Caco-2 (cell line): ENCODE data around the gene VIPR1. TPM values are rescaled to one million over a fixed set of nuclear protein-coding genes. Genes with fewer than 3 reads are reported as not detected.

ENCODE experiments used
- BruUV-seq: library from RNA; stranded (reverse); fragments of 400-500 nt; replicated peaks from 2 replicates; lab custom pipeline; 2021; lab: Mats Ljungman, UMichigan
- CTCF ChIA-PET: fragments of 300-600 bp; sonication (Branson Sonifier 250); formaldehyde crosslinking; loops from one replicate; lab custom pipeline; 2022; ENCODE audit warnings: antibody characterized with exemption; lab: Charles Lee
- POLR2A ChIA-PET: fragments of 300-600 bp; sonication (Branson Sonifier 250); formaldehyde crosslinking; loops from one replicate; lab custom pipeline; 2022; ENCODE audit warnings: antibody characterized with exemption; lab: Charles Lee
- DNase-seq, 2 experiments: peaks; one replicate each; pipeline versions ENCODE4 v3.0.0 to v3.0.0-alpha.2; 2020 to 2022
- H3K27me3 ChIP-seq: replicated peaks from 2 replicates; pipeline ENCODE4 v1.6.0; 2011; ENCODE audit warnings: low read length; ENCODE audit not compliant: control insufficient read depth, insufficient read depth
- H3K36me3 ChIP-seq: 2 replicates; pipeline ENCODE4 v1.5.1; 2011; ENCODE audit warnings: low read length; ENCODE audit not compliant: control insufficient read depth, insufficient read depth
- H3K4me1 ChIP-seq: fragments of 250-450 bp; sonication (Bioruptor Pico); 2 replicates; pipeline ENCODE4 v1.5.1; 2020; ENCODE audit warnings: mild to moderate bottlenecking
- H3K4me3 ChIP-seq: 2 replicates; pipeline ENCODE4 v1.5.1; 2011; ENCODE audit warnings: low read depth, mild to moderate bottlenecking, control low read depth, low read length
- H3K9me3 ChIP-seq: fragments of 250-450 bp; sonication (Bioruptor Pico); 2 replicates; pipeline ENCODE4 v1.5.1; 2020; ENCODE audit warnings: mild to moderate bottlenecking, moderate library complexity
- H3K27ac Mint-ChIP-seq: one replicate; pipeline ENCODE4 v1.8.0; 2022; ENCODE audit warnings: mixed read lengths; ENCODE audit not compliant: unreplicated experiment
- H3K27me3 Mint-ChIP-seq: one replicate; pipeline ENCODE4 v1.8.0; 2022; ENCODE audit warnings: mixed read lengths; ENCODE audit not compliant: insufficient read depth, unreplicated experiment
- H3K36me3 Mint-ChIP-seq: one replicate; pipeline ENCODE4 v1.8.0; 2022; ENCODE audit warnings: mild to moderate bottlenecking, mixed read lengths; ENCODE audit not compliant: insufficient read depth, unreplicated experiment
- H3K4me1 Mint-ChIP-seq: one replicate; pipeline ENCODE4 v1.8.0; 2022; ENCODE audit warnings: low read depth, mixed read lengths; ENCODE audit not compliant: unreplicated experiment
- H3K4me3 Mint-ChIP-seq: one replicate; pipeline ENCODE4 v1.8.0; 2022; ENCODE audit warnings: mild to moderate bottlenecking, moderate library complexity, mixed read lengths; ENCODE audit not compliant: unreplicated experiment
- H3K9me3 Mint-ChIP-seq: one replicate; pipeline ENCODE4 v1.8.0; 2022; ENCODE audit warnings: mixed read lengths; ENCODE audit not compliant: unreplicated experiment
- CTCF ChIP-seq, 2 experiments: fragments of 200-600 bp in 1 of 2; IDR thresholded peaks; 1 replicate in 1 of 2; 2 replicates in 1 of 2; pipeline versions ENCODE4 v1.5.1 to v1.8.0; 2011 to 2022; ENCODE audit warnings: antibody characterized with exemption in 1 of 2, control low read depth in 1 of 2, inconsistent platforms in 1 of 2, low read depth in 1 of 2, low read length in 1 of 2, mild to moderate bottlenecking in 1 of 2, moderate library complexity in 1 of 2; ENCODE audit not compliant: insufficient read depth in 1 of 2, severe bottlenecking in 1 of 2, unreplicated experiment in 1 of 2
- intact Hi-C: fragments of 100-400 bp; cut with micrococcal nuclease; formaldehyde crosslinking; loops from one replicate; pipeline ENCODE4 v1.10.0; 2022; ENCODE audit not compliant: unreplicated experiment
- total RNA-seq: library from RNA; stranded (reverse); gene quantifications from 2 replicates; pipeline ENCODE4 v1.2.3, GENCODE V29; 2022

The VIPR1 gene
- total RNA-seq, 1 experiment from 2014 or later: 3.8 TPM

GRCh38 chr3:42492508-42493080 is 9.8 kb upstream of the VIPR1 start:
- Mint-ChIP-seq H3K9me3 (no peaks in the 10 kb centered on the region), H3K27ac (no peak overlapping the region), H3K27me3 (no peaks in the 10 kb centered on the region), H3K4me3 (no peak overlapping the region), H3K4me1 (peaks cover 19% of the 10 kb centered on the region), H3K36me3 (no peaks in the 10 kb centered on the region)
- no peak for DNase-seq
- Histone ChIP-seq H3K4me3 (no peak overlapping the region), H3K4me1 (peaks cover 10% of the 10 kb centered on the region; the same call in 1 of the 2 replicates), H3K27me3 (no peaks in the 10 kb centered on the region), H3K36me3 (no peaks in the 10 kb centered on the region), H3K9me3 (no peaks in the 10 kb centered on the region)
- intact Hi-C loops: no loop called here
- ChIA-PET CTCF (no interaction called here), POLR2A (no interaction called here)
- no TSS peak for BruUV-seq
- no peak for TF ChIP-seq CTCF (IDR thresholded peaks at IDR 0.05; ENCODE audit: insufficient read depth in 1 of 2, low read depth in 1 of 2, low read length in 1 of 2, severe bottlenecking in 1 of 2, unreplicated experiment in 1 of 2)

- Histone ChIP-seq H3K4me3 (no peak overlapping the region), H3K27me3 (no peaks in the 10 kb centered on the region), H3K9me3 (no peaks in the 10 kb centered on the region), H3K4me1 (peaks cover 10% of the 10 kb centered on the region; the same call in 1 of the 2 replicates), H3K36me3 (no peaks in the 10 kb centered on the region)
- TF ChIP-seq CTCF (IDR thresholded peaks at IDR 0.05; ENCODE audit: insufficient read depth in 1 of 2, low read depth in 1 of 2, low read length in 1 of 2, severe bottlenecking in 1 of 2, unreplicated experiment in 1 of 2): no peak
- Mint-ChIP-seq H3K9me3 (no peaks in the 10 kb centered on the region), H3K27ac (no peak overlapping the region), H3K36me3 (no peaks in the 10 kb centered on the region), H3K4me3 (no peak overlapping the region), H3K4me1 (peaks cover 19% of the 10 kb centered on the region), H3K27me3 (no peaks in the 10 kb centered on the region)
- intact Hi-C loops: no loop called here
- DNase-seq: no peak
- ChIA-PET CTCF (no interaction called here), POLR2A (no interaction called here)
- no TSS peak for BruUV-seq
These were observed 9.2 kb upstream of the VIPR1 start for GRCh38 chr3:42493126-42493797.

GRCh38 chr3:42493798-42494151 is 8.7 kb upstream of the VIPR1 start:
- CTCF ChIA-PET: no interaction called here
- no peaks in the 10 kb centered on the region for H3K36me3 Mint-ChIP-seq
- BruUV-seq: no TSS peak
- no peak overlapping the region for H3K27ac Mint-ChIP-seq
- peaks cover 19% of the 10 kb centered on the region for H3K4me1 Mint-ChIP-seq
- no peak overlapping the region for H3K4me3 Mint-ChIP-seq
- H3K9me3 ChIP-seq: no peaks in the 10 kb centered on the region
- H3K4me3 ChIP-seq: no peak overlapping the region
- H3K36me3 ChIP-seq: no peaks in the 10 kb centered on the region
- no peak for DNase-seq
- peaks cover 10% of the 10 kb centered on the region; the same call in 1 of the 2 replicates for H3K4me1 ChIP-seq
- H3K27me3 ChIP-seq: no peaks in the 10 kb centered on the region
- POLR2A ChIA-PET: no interaction called here
- H3K27me3 Mint-ChIP-seq: no peaks in the 10 kb centered on the region
- H3K9me3 Mint-ChIP-seq: no peaks in the 10 kb centered on the region
- intact Hi-C loops: no loop called here
- TF ChIP-seq CTCF (IDR thresholded peaks at IDR 0.05; ENCODE audit: insufficient read depth in 1 of 2, low read depth in 1 of 2, low read length in 1 of 2, severe bottlenecking in 1 of 2, unreplicated experiment in 1 of 2): no peak
